ENCODE results near the gene QPRT. TPM values are rescaled to one million over a fixed set of nuclear protein-coding genes. Genes with fewer than 3 reads are reported as not detected.

The QPRT gene
- total and polyA plus RNA-seq, 2 of the 8 experiments (the other 6 are each of a cell fraction or from before 2014, with no cell fraction given), result 89.0 to 102 TPM

DNA sequence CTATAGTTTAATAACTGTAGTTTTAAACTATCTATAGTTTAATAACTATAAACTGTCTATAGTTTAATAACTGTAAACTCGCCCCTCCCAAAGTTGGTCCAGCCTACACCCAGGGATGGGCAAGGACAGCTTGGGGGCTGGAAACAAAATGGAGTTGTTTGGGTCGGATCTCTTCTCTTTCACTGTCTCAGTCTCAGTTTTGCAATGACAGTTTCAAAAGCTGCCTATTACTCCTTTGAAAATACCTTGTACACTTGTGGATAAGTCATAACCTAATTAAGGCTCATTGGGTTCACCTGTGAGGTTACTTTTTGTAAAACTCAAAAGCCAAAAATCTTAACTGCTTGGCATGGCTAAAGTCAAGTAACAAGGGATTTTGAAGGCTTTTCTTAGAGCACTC lies 35.4 kb downstream of the QPRT start:
- Histone ChIP-seq H4K91ac (replicated peaks; ENCODE audit: insufficient read length, low read length) (no peak overlapping the region), H3K14ac (ENCODE audit: insufficient read length) (no peak overlapping the region), H2BK15ac (ENCODE audit: low read length) (no peak overlapping the region), H3K4me2 (ENCODE audit: insufficient read depth in 1 of 2, low read depth in 2 of 2, low read length in 2 of 2) (no peak overlapping the region), H3K23ac (ENCODE audit: insufficient read length) (no peak overlapping the region), H3K27me3 (replicated peaks in 1 of 4; ENCODE audit: control insufficient read depth in 3 of 4, extremely low read depth in 1 of 4, insufficient read depth in 3 of 4, low read length in 3 of 4) (no peaks in the 10 kb centered on the region), H4K5ac (ENCODE audit: insufficient read length, low read depth, low read length) (no peak overlapping the region), H3K56ac (replicated peaks; ENCODE audit: insufficient read length, low read depth, low read length) (no peak overlapping the region), H3K9ac (replicated peaks in 1 of 4; ENCODE audit: extremely low read depth in 1 of 4, low read depth in 3 of 4, low read length in 3 of 4) (no peak overlapping the region), H3K18ac (ENCODE audit: extremely low read depth, low read length) (no peak overlapping the region), H3K27ac (ENCODE audit: low read depth, low read length) (no peak overlapping the region), H2BK120ac (replicated peaks; ENCODE audit: low read depth, low read length) (no peak overlapping the region), H3K79me1 (ENCODE audit: low read depth, low read length) (peaks cover 3% of the 10 kb centered on the region), H3K4ac (replicated peaks; ENCODE audit: insufficient read length, low read depth, low read length) (no peak overlapping the region), H3K79me2 (ENCODE audit: control insufficient read depth in 1 of 2, insufficient read depth in 2 of 2, low read length in 2 of 2) (peaks cover 10 to 86% of the 10 kb centered on the region in 2 experiments), H2BK12ac (ENCODE audit: low read depth, low read length) (no peak overlapping the region), H3K4me3 (ENCODE audit: extremely low read depth in 1 of 4, insufficient read depth in 2 of 4, low read depth in 3 of 4, low read length in 4 of 4) (no peak overlapping the region), H3K23me2 (ENCODE audit: low read depth, low read length) (peaks cover 3% of the 10 kb centered on the region; the same call in 1 of the 2 replicates), H2BK20ac (ENCODE audit: low read length) (no peak overlapping the region), H3K9me3 (ENCODE audit: insufficient read depth in 2 of 2, low read depth in 1 of 2, low read length in 1 of 2) (no peaks in the 10 kb centered on the region), H2AK5ac (ENCODE audit: low read depth, low read length) (no peak overlapping the region), H3K4me1 (replicated peaks in 1 of 4; ENCODE audit: control insufficient read depth in 3 of 4, insufficient read depth in 4 of 4, low read length in 3 of 4) (peaks cover 2 to 12% (median 4%) of the 10 kb centered on the region in 4 experiments; a peak in 4 of 7 replicates), H2AFZ (ENCODE audit: low read length) (no peak overlapping the region), H2BK5ac (ENCODE audit: low read depth, low read length) (no peak overlapping the region), H3K36me3 (ENCODE audit: control insufficient read depth in 2 of 4, insufficient read depth in 4 of 4, low read length in 3 of 4) (peaks cover 5 to 72% (median 26%) of the 10 kb centered on the region in 4 experiments), H4K20me1 (replicated peaks in 1 of 2; ENCODE audit: control insufficient read depth in 1 of 2, insufficient read depth in 2 of 2, low read length in 2 of 2) (peaks cover 5% of the 10 kb centered on the region in 2 experiments), H4K8ac (ENCODE audit: extremely low read depth, insufficient read depth, low read length) (no peak overlapping the region)
- CTCF ChIA-PET (ENCODE audit: partially characterized antibody), result interaction anchor here (1.2 to 12.2 kb wide), 5 partner anchors 14 to 68 kb away, joined by 3 to 138 read pairs (median 8); no protein-coding TSS in a partner anchor
- POLR2A ChIA-PET (ENCODE audit: partially characterized antibody), result interaction anchor here (1.0 to 26.3 kb wide), 7 partner anchors 9 to 79 kb away, joined by 3 to 490 read pairs (median 9); no protein-coding TSS in a partner anchor
- DNase-seq (ENCODE audit: low read depth in 1 of 2, low spot score in 2 of 2) (no peak), FAIRE-seq (no peak)
- WGBS, 2 experiments (ENCODE audit: extremely low coverage in 1 of 2, insufficient coverage in 1 of 2, insufficient read length in 1 of 2, insufficient replicate concordance in 2 of 2, low coverage in 1 of 2, low lambda C conversion rate in 2 of 2, missing lambda C conversion rate in 1 of 2), result 98% methylated on average over 2 of the region's 2 CpGs; no CpG with 5 or more reads in 1 of the 2 experiments
- TF ChIP-seq, protein P1, sequence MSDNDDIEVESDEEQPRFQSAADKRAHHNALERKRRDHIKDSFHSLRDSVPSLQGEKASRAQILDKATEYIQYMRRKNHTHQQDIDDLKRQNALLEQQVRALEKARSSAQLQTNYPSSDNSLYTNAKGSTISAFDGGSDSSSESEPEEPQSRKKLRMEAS (IDR thresholded peaks at IDR 0.05), result no peak
- TF ChIP-seq KDM1A (IDR thresholded peaks at IDR 0.05; ENCODE audit: borderline replicate concordance, low read length) (no peak), CTBP2 (IDR thresholded peaks at IDR 0.05; ENCODE audit: borderline replicate concordance, insufficient read depth, insufficient read length, low read length) (no peak)
